Dermis blood vessel endothelial cell (primary cell): ENCODE data around the gene CNOT1. TPM values are rescaled to one million over a fixed set of nuclear protein-coding genes. Genes with fewer than 3 reads are reported as not detected.
A peak's percentile ranks its signal among the peaks of the same experiment; 100 is the strongest.

Experiments
- DNase-seq: peaks from one replicate; pipeline ENCODE4 v3.0.0; 2010
- total RNA-seq: library from RNA; depleted of rRNA; stranded (reverse); fragments of >200 nt; gene quantifications from 2 replicates; pipeline ENCODE4 v1.2.3, GENCODE V29; 2014

CNOT1 gene
- total RNA-seq, 1 donor from 2014 or later = 93.6 TPM

- no peak for DNase-seq
Observed at GRCh38 chr16:58481226-58481869, 148.3 kb downstream of the CNOT1 start.

- no peak for DNase-seq
Observed at GRCh38 chr16:58478427-58478826, 151.2 kb downstream of the CNOT1 start.

GRCh38 chr16:58476791-58477190 is 152.8 kb downstream of the CNOT1 start:
- DNase-seq = peak; percentile 46

- peak; percentile 67 for DNase-seq
Observed at GRCh38 chr16:58475091-58475619, 154.5 kb downstream of the CNOT1 start.

- no peak for DNase-seq
Observed at GRCh38 chr16:58474296-58474695, 155.3 kb downstream of the CNOT1 start.

GRCh38 chr16:58472827-58473226 is 156.8 kb downstream of the CNOT1 start:
- no peak for DNase-seq

- no peak for DNase-seq
Observed at GRCh38 chr16:58472266-58472665, 157.4 kb downstream of the CNOT1 start.

- no peak for DNase-seq
Observed at GRCh38 chr16:58471209-58471975, 158.2 kb downstream of the CNOT1 start.

Other genes with a start within 250 kb of the CNOT1 start
- gene GINS3, start 237.4 kb downstream of the CNOT1 start, total RNA-seq = 7.8 and 13.9 TPM in 2 replicates
- gene NDRG4, start 129.7 kb downstream of the CNOT1 start, total RNA-seq = 62.6 and 89.0 TPM in 2 replicates
- 9.4 and 21.4 TPM in 2 replicates for gene SETD6, start 114.3 kb downstream of the CNOT1 start, total RNA-seq
- 27.7 and 39.6 TPM in 2 replicates for gene SLC38A7, start 54.9 kb upstream of the CNOT1 start, total RNA-seq
- 44.9 and 96.9 TPM in 2 replicates for gene GOT2, start 104.5 kb upstream of the CNOT1 start, total RNA-seq